ENCODE data around the gene MAB21L3. TPM values are rescaled to one million over a fixed set of nuclear protein-coding genes. Genes with fewer than 3 reads are reported as not detected.

MAB21L3 gene
- total and polyA plus RNA-seq, 4 donors = 0.13 to 0.42 (median 0.26) TPM

- DNase-seq (ENCODE audit: low spot score) = no peak
- Histone ChIP-seq H3K27ac (ENCODE audit: low read depth in 1 of 2, low read length in 2 of 2) (peak overlapping the region; percentile 76 to 86), H3K36me3 (ENCODE audit: control insufficient read depth in 4 of 4, insufficient read depth in 3 of 4, low read depth in 1 of 4, low read length in 3 of 4) (no peaks in the 10 kb centered on the region), H3K9me3 (ENCODE audit: control insufficient read depth in 4 of 4, low read length in 3 of 4) (no peaks in the 10 kb centered on the region), H3K9ac (ENCODE audit: low read depth in 1 of 2, low read length in 2 of 2) (peak overlapping the region in 1 of 2 donors; percentile 42), H3K4me1 (ENCODE audit: control insufficient read depth in 4 of 4, insufficient read depth in 4 of 4, low read length in 3 of 4) (peaks cover 8 to 38% (median 27%) of the 10 kb centered on the region in 4 donors), H3K4me3 (ENCODE audit: low read depth in 1 of 3, low read length in 3 of 3) (no peak overlapping the region), H3K27me3 (ENCODE audit: control insufficient read depth in 4 of 4, insufficient read depth in 4 of 4, low read length in 3 of 4) (no peaks in the 10 kb centered on the region)
- WGBS = 31% methylated on average over 4 of the region's 4 CpGs
- TF ChIP-seq FOXA1 (IDR thresholded peaks at IDR 0.05) (peak; percentile 14), EGR1 (IDR thresholded peaks at IDR 0.05; ENCODE audit: low read depth in 2 of 2) (peak; percentile 37 to 78), FOXA2 (IDR thresholded peaks at IDR 0.05) (peak; percentile 31), YY1 (IDR thresholded peaks at IDR 0.05) (peak; percentile 94), RAD21 (IDR thresholded peaks at IDR 0.05) (peak; percentile 48 to 53), SP1 (IDR thresholded peaks at IDR 0.05) (peak; percentile 96), GABPA (IDR thresholded peaks at IDR 0.05 in 1 of 2, conservative IDR thresholded peaks at IDR 0.05 in 1 of 2) (no peak), NR2F2 (IDR thresholded peaks at IDR 0.05) (peak; percentile 63), HNF4G (IDR thresholded peaks at IDR 0.05) (peak; percentile 80), TAF1 (conservative IDR thresholded peaks at IDR 0.05) (no peak), RXRA (IDR thresholded peaks at IDR 0.05) (peak; percentile 84 to 91), HNF4A (conservative IDR thresholded peaks at IDR 0.05) (peak; percentile 91 to 94), JUND (IDR thresholded peaks at IDR 0.05) (peak; percentile 11 to 81)
- TF ChIP-seq, protein P1, sequence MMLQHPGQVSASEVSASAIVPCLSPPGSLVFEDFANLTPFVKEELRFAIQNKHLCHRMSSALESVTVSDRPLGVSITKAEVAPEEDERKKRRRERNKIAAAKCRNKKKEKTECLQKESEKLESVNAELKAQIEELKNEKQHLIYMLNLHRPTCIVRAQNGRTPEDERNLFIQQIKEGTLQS (IDR thresholded peaks at IDR 0.05) = no peak
- TF ChIP-seq, protein P2, sequence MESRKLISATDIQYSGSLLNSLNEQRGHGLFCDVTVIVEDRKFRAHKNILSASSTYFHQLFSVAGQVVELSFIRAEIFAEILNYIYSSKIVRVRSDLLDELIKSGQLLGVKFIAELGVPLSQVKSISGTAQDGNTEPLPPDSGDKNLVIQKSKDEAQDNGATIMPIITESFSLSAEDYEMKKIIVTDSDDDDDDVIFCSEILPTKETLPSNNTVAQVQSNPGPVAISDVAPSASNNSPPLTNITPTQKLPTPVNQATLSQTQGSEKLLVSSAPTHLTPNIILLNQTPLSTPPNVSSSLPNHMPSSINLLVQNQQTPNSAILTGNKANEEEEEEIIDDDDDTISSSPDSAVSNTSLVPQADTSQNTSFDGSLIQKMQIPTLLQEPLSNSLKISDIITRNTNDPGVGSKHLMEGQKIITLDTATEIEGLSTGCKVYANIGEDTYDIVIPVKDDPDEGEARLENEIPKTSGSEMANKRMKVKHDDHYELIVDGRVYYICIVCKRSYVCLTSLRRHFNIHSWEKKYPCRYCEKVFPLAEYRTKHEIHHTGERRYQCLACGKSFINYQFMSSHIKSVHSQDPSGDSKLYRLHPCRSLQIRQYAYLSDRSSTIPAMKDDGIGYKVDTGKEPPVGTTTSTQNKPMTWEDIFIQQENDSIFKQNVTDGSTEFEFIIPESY (IDR thresholded peaks at IDR 0.05) = peak; percentile 73
- TF ChIP-seq, protein P3, sequence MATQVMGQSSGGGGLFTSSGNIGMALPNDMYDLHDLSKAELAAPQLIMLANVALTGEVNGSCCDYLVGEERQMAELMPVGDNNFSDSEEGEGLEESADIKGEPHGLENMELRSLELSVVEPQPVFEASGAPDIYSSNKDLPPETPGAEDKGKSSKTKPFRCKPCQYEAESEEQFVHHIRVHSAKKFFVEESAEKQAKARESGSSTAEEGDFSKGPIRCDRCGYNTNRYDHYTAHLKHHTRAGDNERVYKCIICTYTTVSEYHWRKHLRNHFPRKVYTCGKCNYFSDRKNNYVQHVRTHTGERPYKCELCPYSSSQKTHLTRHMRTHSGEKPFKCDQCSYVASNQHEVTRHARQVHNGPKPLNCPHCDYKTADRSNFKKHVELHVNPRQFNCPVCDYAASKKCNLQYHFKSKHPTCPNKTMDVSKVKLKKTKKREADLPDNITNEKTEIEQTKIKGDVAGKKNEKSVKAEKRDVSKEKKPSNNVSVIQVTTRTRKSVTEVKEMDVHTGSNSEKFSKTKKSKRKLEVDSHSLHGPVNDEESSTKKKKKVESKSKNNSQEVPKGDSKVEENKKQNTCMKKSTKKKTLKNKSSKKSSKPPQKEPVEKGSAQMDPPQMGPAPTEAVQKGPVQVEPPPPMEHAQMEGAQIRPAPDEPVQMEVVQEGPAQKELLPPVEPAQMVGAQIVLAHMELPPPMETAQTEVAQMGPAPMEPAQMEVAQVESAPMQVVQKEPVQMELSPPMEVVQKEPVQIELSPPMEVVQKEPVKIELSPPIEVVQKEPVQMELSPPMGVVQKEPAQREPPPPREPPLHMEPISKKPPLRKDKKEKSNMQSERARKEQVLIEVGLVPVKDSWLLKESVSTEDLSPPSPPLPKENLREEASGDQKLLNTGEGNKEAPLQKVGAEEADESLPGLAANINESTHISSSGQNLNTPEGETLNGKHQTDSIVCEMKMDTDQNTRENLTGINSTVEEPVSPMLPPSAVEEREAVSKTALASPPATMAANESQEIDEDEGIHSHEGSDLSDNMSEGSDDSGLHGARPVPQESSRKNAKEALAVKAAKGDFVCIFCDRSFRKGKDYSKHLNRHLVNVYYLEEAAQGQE (IDR thresholded peaks at IDR 0.05) = peak; percentile 78
- TF ChIP-seq, protein P4, sequence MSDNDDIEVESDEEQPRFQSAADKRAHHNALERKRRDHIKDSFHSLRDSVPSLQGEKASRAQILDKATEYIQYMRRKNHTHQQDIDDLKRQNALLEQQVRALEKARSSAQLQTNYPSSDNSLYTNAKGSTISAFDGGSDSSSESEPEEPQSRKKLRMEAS (IDR thresholded peaks at IDR 0.05) = peak; percentile 82
- TF ChIP-seq, protein P5, sequence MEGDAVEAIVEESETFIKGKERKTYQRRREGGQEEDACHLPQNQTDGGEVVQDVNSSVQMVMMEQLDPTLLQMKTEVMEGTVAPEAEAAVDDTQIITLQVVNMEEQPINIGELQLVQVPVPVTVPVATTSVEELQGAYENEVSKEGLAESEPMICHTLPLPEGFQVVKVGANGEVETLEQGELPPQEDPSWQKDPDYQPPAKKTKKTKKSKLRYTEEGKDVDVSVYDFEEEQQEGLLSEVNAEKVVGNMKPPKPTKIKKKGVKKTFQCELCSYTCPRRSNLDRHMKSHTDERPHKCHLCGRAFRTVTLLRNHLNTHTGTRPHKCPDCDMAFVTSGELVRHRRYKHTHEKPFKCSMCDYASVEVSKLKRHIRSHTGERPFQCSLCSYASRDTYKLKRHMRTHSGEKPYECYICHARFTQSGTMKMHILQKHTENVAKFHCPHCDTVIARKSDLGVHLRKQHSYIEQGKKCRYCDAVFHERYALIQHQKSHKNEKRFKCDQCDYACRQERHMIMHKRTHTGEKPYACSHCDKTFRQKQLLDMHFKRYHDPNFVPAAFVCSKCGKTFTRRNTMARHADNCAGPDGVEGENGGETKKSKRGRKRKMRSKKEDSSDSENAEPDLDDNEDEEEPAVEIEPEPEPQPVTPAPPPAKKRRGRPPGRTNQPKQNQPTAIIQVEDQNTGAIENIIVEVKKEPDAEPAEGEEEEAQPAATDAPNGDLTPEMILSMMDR (IDR thresholded peaks at IDR 0.05; ENCODE audit: low read depth, low read length, missing input control) = no peak
Observed at GRCh38 chr1:116152950-116153691, 41.9 kb downstream of the MAB21L3 start.
